GM21786 (cell line): ENCODE measurements around the gene SUMO4.

Experiments
- ATAC-seq: cut with Tn5 transposase; IDR thresholded peaks from one replicate; pipeline ENCODE4 v1.9.1; 2021; ENCODE audit not compliant: unreplicated experiment

Gene SUMO4

DNA sequence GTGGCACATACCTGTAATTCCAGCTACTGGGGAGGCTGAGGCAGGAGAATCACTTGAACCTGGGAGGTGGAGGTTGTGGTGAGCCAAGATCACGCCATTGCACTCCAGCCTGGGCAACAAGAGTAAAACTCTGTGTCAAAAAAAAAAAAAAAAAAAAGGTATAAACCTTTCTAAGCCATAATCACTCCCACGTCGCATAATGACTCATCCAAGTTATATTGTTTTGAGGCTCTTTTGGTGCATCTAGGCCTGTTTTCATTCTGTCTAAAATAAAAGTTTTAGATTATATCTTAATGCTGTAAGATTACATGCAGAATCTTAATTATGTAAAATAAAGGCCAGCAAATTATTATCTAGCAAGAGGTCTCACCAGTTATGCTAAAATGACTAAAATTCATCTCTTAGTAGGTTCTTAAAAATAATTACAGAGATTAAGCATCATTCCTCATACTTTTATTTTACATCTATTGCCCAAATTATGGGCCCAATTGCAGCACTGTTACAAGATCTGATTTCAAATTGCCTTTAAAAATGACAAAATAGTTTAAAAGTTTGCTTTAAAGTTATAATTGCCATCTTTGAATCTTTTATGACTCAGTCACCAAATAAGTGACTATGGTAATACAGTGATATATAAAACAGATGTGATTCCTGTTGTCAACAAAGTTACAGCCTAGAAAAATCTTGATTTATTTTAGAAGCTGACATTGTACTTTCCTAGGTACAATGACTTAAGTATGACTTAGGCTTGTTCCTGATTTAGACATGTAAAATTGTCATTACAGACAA is 10.4 kb upstream of the SUMO4 start:
- ATAC-seq = no peak

DNA sequence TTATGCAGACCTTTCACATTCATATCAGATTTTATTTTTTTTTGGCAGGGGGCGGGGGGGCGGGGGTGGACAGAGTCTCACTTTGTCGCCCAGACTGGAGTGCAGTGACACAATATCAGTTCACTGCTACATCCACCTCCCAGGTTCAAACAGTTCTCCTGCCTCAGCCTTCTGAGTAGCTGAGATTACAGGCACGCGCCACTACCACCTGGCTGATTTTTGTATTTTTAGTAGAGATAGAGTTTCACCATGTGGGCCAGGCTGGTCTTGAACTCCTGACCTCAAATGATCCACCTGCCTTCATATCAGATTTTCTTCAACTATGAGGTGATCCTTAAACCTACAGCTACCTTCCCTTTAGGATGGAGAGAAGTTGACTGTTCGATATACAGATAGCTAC is 8.0 kb upstream of the SUMO4 start:
- no peak for ATAC-seq

DNA sequence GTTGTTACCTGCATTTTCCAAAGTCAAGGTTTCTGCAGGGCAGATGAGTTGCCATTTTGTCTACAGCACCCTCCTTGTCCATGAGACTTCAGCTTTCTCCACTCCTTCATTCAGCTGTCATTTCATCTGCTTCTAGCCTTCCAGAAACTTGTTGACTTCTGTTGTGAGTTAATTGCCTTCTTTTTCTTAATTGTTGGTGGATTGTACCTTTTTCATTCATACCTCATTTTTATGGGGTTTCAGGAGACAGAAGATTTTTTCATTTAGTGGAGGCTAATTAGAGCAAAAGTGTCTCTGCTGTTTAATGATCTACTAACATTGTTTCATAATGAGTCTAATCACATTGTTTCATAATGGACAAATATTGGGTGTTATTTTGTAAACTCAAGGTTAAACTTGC is 7.5 kb upstream of the SUMO4 start:
- ATAC-seq = no peak

- no peak for ATAC-seq
Measured at GRCh38 chr6:149393002-149393679, 6.9 kb upstream of the SUMO4 start.

DNA sequence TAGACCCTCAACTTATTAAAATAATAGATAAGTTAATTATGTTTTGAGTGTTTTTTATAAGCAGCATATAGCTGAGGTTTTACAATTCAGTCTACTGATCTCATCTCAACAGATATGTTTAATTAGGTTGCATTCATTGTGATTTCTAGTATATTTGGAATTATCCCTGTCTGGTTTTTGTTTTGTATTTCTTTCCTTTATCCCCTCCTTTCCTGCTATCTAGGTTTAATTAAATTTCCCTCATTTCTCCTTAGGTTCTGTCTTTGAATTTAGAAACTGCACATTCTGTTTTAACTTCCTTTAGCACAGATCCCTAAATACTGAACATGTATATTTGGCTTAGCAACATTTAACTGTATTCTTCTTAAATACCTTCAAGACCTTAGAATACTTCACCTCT is 4.9 kb upstream of the SUMO4 start:
- ATAC-seq = no peak

DNA sequence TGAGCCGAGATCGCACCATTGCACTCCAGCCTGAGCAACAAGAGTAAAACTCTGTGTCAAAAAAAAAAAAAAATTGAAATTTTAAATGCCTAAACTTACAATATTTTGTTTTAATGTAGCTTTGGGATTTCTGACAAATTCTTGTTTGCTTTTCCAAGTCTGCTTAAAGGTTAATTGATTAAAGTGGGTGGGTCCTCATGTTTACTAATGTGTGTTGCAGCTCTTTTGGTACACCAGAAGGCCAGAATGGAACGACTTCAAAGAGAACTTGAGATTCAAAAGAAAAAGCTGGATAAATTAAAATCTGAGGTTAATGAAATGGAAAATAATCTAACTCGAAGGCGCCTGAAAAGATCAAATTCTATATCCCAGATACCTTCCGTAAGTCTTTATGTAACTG is 2.7 kb upstream of the SUMO4 start:
- ATAC-seq = no peak

DNA sequence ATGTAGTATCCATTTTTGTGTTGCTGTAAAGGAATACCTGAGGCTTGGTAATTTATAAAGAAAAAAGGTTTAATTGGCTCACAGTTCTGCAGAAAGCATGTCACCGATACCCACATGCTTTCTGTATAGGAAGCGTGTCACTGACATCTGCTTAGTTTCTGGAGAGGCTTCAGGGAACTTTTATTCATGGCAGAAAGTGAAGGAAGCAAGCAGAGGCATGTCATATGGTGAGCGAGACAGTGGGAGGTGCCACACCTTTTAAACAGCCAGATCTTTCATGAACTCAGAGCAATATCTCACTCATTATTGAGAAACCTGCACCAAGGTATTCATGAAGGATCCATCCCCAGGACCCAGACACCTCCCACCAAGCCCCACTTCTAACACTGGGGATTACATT is 3.5 kb downstream of the SUMO4 start:
- no peak for ATAC-seq

DNA sequence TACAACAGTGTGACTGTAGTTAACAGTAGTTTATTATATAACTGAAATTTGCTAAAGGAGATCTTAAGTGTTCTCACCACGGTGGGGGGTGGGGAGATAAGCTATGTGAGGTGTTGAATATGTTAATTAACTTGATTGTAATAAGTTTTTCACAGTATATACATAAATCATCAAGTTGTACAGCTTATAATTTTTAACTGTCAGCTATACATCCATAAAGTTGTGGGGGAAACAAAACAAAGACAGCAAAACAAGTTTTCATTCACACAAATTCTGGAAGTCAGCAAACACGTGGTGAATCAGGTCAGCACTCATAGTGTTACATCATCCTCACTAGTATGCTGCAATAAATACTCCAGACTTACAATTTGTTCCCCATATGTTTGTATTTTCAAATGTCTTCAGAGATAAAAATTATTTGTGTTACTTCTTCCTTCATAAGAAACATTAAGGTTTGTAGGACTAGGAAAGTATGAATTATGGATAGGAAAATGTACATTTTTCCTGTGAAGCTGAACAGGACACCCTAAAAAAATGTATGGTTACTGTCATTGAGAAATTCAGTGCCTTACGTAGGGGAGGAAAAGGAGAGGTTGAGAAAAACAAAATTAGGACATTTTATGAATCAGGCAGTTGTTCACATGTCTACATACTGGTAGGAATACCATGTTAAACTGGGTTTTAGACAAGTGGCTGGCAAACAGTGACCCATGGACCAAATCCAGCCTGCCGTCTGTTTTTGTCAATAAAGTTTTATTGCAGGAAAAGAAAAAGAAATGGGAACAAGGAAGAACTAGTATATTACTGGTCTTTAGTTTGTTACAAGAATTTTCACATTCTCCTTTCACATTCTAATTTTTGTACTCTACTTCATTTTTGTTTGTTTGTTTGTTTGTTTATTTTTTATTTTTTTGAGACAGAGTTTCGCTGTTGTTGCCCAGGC is 6.0 kb downstream of the SUMO4 start:
- no peak for ATAC-seq

DNA sequence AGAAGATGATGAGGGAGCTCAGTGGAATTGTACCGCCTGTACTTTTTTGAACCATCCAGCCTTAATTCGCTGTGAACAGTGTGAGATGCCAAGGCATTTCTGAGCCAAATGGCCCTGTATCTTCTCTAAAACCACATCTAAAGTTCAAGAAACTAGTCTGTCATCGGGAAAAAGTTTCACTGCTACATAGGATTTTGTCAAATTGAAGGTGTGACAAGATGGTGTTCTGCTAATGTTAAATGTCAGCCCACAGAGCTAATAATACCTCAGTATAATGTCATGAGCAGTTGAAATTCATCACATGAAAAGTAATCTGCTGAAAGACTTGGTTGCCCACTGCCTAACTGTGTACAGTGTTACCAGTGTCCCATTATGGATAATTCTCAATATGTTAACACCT is 9.6 kb downstream of the SUMO4 start:
- ATAC-seq = no peak

GRCh38 chr6:149410557-149410956 is 10.5 kb downstream of the SUMO4 start:
- no peak for ATAC-seq

GRCh38 chr6:149414009-149414408 is 13.9 kb downstream of the SUMO4 start:
- ATAC-seq = no peak

GRCh38 chr6:149414821-149415220 is 14.8 kb downstream of the SUMO4 start:
- ATAC-seq = no peak

- no peak for ATAC-seq
Measured at GRCh38 chr6:149419696-149420404, 19.8 kb downstream of the SUMO4 start.

GRCh38 chr6:149421132-149421531 is 21.1 kb downstream of the SUMO4 start:
- no peak for ATAC-seq

- ATAC-seq = no peak
Measured at GRCh38 chr6:149422581-149422980, 22.5 kb downstream of the SUMO4 start.

DNA sequence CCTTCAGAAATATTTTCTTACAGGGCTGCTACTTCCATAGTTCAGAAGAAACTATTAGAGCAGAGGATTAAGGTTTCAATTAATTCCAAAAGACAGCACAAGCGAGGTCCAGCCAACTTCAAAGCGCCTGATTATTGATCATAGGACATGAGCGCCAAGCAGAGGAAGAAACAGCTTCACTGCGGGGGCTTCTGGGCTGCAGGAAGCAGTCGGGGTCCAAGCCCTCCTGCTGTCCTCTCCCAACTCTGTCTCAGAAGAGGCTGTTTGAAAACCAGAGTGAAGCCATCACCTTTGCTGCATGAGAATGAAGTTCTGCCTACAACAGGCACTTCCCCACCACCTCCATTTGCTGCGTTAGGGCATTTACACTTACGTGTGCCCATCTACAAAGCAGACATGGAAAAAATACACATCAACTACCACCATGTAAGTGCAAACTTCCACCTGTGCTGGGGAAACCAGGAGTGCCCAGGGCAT is 23.9 kb downstream of the SUMO4 start:
- no peak for ATAC-seq

DNA sequence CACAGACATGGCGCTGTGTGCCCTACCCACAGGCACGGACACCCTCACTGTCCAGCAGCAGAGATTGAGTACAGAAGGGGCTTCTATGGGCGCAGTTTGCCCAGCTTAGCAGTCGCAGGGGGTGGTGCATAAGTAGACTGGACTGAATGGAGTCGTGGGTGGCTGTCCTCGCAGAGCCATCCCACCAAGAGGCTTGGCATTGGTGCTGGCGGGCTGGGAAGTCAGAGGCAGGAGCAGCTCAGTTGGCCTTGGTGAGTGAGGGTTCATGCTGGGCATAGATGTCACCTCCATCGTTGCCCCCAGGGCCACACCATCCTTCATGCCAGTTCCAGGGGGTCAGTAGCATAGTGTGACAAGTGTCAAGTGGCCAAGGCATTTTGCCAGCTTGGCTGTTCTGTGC is 25.2 kb downstream of the SUMO4 start:
- no peak for ATAC-seq

GRCh38 chr6:149425754-149426153 is 25.7 kb downstream of the SUMO4 start:
- no peak for ATAC-seq

DNA sequence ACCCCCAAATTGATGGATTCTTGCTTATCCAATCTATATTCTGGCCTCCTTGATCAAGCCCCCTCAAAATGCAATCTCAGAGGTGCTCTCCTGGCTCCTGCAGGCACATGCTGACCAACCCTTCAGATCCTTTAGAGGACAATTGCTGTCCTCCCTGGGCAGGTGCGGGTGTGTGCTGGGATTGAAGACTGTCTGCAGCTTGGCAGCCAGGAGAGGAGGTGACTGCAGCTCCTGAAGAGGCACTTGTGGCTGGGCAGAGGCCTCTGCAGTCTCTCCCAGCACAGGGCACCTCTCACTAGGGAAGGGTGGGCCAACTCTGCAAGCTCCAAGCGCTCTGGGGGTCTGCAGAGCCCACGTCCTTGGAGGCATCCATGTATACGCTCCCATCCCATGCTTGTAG is 28.5 kb downstream of the SUMO4 start:
- ATAC-seq = no peak

GRCh38 chr6:149429427-149430360 is 29.6 kb downstream of the SUMO4 start:
- no peak for ATAC-seq
